Measurements from ENCODE around the gene NELFCD.

Gene NELFCD, protein sequence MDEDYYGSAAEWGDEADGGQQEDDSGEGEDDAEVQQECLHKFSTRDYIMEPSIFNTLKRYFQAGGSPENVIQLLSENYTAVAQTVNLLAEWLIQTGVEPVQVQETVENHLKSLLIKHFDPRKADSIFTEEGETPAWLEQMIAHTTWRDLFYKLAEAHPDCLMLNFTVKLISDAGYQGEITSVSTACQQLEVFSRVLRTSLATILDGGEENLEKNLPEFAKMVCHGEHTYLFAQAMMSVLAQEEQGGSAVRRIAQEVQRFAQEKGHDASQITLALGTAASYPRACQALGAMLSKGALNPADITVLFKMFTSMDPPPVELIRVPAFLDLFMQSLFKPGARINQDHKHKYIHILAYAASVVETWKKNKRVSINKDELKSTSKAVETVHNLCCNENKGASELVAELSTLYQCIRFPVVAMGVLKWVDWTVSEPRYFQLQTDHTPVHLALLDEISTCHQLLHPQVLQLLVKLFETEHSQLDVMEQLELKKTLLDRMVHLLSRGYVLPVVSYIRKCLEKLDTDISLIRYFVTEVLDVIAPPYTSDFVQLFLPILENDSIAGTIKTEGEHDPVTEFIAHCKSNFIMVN

DNA sequence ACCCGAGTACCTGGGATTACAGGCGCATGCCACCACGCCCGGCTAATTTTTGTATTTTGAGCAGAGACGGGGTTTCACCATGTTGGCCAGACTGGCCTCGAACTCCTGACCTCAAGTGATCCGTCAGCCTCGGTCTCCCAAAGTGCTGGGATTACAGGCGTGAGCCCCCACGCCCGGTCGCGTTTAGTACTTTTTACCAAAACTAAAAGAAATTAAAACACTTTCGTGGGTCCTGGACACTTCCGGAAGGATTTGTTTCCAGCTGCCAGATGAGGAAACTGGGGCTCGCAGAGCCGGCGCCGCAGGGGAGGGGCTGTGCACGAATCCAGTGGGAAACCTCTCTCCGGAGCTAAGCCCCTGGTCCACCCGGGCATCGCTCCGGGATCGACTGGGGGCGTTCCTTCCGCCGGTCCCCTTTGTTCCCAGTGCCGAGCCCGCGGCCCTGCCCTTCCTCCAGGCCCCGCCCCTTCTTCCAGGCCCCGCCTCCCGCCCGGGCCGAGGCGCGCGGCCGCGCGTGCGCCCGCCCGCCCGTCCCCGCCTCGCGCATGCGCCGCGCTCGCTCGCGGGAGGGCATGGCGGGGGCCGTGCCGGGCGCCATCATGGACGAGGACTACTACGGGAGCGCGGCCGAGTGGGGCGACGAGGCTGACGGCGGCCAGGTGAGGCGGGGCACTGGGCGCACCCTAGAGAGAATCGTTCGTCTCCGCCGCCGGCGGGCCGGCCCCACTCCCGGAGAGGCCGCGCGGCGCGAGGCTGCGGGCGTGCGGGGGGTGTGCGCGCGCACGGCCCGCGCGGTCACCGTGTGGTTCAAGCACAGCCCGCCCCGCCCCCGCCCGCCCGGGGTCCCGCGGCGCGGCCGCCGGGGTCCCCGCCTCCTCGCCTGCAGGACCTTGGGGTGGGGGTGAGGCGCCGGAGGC is at the start of gene NELFCD:
Gene NELFCD, plus strand, starts transcription at position 546 of the 917 bp plus-strand sequence. Its CDS starts 54 bp downstream, at position 600.
- DNase-seq (ENCODE audit: low read depth), result peak; percentile 90
- TF ChIP-seq, protein P1, sequence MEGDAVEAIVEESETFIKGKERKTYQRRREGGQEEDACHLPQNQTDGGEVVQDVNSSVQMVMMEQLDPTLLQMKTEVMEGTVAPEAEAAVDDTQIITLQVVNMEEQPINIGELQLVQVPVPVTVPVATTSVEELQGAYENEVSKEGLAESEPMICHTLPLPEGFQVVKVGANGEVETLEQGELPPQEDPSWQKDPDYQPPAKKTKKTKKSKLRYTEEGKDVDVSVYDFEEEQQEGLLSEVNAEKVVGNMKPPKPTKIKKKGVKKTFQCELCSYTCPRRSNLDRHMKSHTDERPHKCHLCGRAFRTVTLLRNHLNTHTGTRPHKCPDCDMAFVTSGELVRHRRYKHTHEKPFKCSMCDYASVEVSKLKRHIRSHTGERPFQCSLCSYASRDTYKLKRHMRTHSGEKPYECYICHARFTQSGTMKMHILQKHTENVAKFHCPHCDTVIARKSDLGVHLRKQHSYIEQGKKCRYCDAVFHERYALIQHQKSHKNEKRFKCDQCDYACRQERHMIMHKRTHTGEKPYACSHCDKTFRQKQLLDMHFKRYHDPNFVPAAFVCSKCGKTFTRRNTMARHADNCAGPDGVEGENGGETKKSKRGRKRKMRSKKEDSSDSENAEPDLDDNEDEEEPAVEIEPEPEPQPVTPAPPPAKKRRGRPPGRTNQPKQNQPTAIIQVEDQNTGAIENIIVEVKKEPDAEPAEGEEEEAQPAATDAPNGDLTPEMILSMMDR (IDR thresholded peaks at IDR 0.05; ENCODE audit: insufficient read depth, low read depth, low read length, missing control alignments), result no peak
- peak within 1 kb of the TSS; percentile 79 for H3K4me3 ChIP-seq (ENCODE audit: low read depth, low read length)

DNA sequence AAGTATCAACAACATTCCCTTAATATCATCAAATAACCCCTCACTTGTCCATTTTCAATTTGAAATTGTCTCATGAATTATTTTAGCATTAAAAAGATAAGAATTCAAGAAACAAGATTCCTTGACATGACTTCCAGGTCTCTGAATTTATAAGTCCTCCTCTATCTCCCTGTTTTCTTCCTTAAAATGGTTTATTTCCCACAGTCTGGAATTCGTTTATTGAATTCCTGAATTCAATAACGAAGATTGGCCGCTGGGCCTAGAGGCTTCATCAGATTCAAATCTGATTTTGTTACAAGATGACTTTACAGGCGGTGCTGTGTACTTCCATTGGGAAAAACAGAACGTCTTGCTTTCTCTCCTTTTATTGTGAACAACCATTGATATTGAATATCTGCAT is 48.9 kb upstream of the NELFCD start:
- no peak overlapping the region for H3K4me3 ChIP-seq (ENCODE audit: low read depth, low read length)
- DNase-seq (ENCODE audit: low read depth), result no peak
- TF ChIP-seq, protein P1 (IDR thresholded peaks at IDR 0.05; ENCODE audit: insufficient read depth, low read depth, low read length, missing control alignments), result no peak

DNA sequence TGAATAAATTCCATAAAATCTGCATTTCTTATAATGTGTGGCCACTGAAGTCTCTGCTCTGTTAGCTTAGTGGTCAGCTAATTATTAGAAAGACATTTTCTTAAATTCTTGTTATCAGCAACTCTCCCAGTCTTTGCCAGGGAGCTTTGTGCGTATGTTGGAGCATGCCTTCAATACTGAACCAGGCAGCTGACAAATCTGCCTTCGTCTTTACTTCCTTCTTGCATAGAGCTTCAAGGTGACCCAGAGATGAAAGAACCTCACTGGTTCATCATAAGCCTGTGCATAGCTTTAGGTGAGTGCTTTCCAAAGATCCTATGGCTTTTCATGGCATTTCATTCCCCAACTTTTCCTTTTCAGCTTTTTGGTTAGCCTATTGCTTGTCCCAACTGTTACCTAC is 43.0 kb upstream of the NELFCD start:
- TF ChIP-seq, protein P1 (IDR thresholded peaks at IDR 0.05; ENCODE audit: insufficient read depth, low read depth, low read length, missing control alignments), result no peak
- no peak for DNase-seq (ENCODE audit: low read depth)
- H3K4me3 ChIP-seq (ENCODE audit: low read depth, low read length), result no peak overlapping the region

DNA sequence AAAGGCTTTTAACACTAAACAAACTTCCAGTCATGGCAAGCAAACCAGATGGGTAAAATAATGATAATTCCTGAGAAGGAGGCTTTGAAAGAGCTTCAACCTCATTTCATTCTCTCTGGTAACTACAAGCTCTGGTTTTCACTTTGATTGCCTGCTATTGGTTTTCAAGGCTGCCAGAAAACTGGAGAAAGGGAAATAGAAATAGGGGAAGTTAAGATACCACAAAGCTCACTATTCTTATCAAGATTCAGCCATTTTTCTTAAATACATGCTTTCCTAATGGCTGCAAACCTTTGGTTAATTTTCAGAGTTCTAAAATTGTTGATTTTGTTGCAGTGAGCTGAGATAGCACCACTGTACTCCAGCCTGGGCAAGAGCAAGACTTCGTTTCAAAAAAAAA is 42.5 kb upstream of the NELFCD start:
- DNase-seq (ENCODE audit: low read depth), result peak; percentile 25
- H3K4me3 ChIP-seq (ENCODE audit: low read depth, low read length), result no peak overlapping the region
- TF ChIP-seq, protein P1 (IDR thresholded peaks at IDR 0.05; ENCODE audit: insufficient read depth, low read depth, low read length, missing control alignments), result no peak

DNA sequence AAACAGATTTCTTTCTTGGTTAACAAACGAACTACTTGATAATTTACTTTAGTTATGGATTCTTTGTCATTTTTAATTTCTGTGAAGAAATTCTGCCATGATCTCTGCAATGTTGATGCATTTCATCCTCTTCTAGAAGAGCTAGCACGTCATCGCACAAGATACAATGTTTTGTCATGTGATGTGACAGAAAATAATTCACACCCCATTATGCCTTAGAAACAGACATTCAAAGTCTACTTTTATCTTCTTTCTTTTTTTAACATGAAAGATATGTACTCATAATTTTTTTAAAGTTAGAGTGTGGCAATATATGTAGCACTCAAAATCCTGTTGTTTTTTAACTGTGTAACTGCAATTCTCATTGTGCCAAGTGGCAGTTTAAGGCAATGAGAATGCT is 39.6 kb upstream of the NELFCD start:
- no peak overlapping the region for H3K4me3 ChIP-seq (ENCODE audit: low read depth, low read length)
- TF ChIP-seq, protein P1 (IDR thresholded peaks at IDR 0.05; ENCODE audit: insufficient read depth, low read depth, low read length, missing control alignments), result no peak
- DNase-seq (ENCODE audit: low read depth), result no peak

DNA sequence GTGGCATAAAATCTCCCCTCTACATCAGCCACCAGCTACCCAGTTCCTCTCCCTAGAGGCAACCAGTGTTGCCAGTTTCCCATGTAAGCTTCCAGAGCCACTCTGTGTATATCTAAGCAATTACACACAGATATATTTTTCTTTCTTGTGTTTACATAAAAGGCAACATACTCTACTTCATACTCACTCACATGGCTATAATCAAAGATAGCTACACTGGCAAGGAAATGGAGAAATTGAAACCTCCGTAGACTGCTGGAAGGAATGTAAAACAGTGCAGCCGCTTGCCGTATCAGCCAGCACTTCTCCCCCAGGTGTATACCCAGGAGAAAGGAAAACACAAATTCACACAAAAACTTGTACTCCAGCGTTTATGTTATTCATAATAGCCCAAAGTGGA is 38.5 kb upstream of the NELFCD start:
- no peak for DNase-seq (ENCODE audit: low read depth)
- TF ChIP-seq, protein P1 (IDR thresholded peaks at IDR 0.05; ENCODE audit: insufficient read depth, low read depth, low read length, missing control alignments), result no peak
- H3K4me3 ChIP-seq (ENCODE audit: low read depth, low read length), result no peak overlapping the region
